HUES48 (cell line): ENCODE measurements around the gene CACNA2D4.
A peak's percentile ranks its signal among the peaks of the same experiment; 100 is the strongest.
"Not testable (repeated sequence)": the region's sequence is repeated elsewhere in the genome, so short reads cannot be mapped to it uniquely, and the experiment has no call there.

Experiments used
- H3K27ac ChIP-seq: one replicate; pipeline ENCODE4 v1.7.0; 2013; ENCODE audit warnings: low read depth, low read length, inconsistent platforms
- H3K27me3 ChIP-seq: 2 replicates; pipeline ENCODE4 v1.6.1; 2013; ENCODE audit warnings: mild to moderate bottlenecking, low read length; ENCODE audit not compliant: control insufficient read depth, insufficient read depth
- H3K36me3 ChIP-seq: 2 replicates; pipeline ENCODE4 v1.6.1; 2013; ENCODE audit warnings: low read length; ENCODE audit not compliant: control insufficient read depth, insufficient read depth
- H3K4me1 ChIP-seq: 2 replicates; pipeline ENCODE4 v1.6.1; 2013; ENCODE audit warnings: mild to moderate bottlenecking, low read length; ENCODE audit not compliant: control insufficient read depth, insufficient read depth
- H3K4me3 ChIP-seq: 2 replicates; pipeline ENCODE4 v1.5.1; 2013; ENCODE audit warnings: mild to moderate bottlenecking, low read depth, low read length
- H3K9ac ChIP-seq: 2 replicates; pipeline ENCODE4 v1.6.1; 2013; ENCODE audit warnings: mild to moderate bottlenecking, low read depth, low read length, moderate library complexity
- H3K9me3 ChIP-seq: 2 replicates; pipeline ENCODE4 v1.6.1; 2013; ENCODE audit warnings: low read length; ENCODE audit not compliant: control insufficient read depth, insufficient read depth

Gene CACNA2D4

DNA sequence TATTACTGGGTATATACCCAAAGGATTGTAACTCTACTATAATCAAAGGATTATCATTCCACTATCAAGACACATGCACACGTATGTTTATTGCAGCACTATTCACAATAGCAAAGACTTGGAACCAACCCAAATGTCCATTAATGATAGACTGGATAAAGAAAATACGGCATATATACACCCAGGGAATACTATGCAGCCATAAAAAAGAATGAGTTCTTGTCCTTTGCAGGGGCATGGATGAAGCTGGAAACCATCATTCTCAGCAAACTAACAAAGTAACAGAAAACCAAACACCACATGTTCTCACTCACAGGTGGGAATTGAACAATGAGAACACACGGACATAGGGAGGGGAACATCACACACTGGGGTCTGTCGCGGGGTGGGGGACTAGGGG, 27.1 kb upstream of the CACNA2D4 start:
- not testable (repeated sequence) for H3K9ac ChIP-seq, H3K4me3 ChIP-seq, H3K27ac ChIP-seq, H3K27me3 ChIP-seq, H3K9me3 ChIP-seq
- Histone ChIP-seq H3K4me1 (peaks cover 15% of the 10 kb centered on the region), H3K36me3 (peaks cover 46% of the 10 kb centered on the region)

DNA sequence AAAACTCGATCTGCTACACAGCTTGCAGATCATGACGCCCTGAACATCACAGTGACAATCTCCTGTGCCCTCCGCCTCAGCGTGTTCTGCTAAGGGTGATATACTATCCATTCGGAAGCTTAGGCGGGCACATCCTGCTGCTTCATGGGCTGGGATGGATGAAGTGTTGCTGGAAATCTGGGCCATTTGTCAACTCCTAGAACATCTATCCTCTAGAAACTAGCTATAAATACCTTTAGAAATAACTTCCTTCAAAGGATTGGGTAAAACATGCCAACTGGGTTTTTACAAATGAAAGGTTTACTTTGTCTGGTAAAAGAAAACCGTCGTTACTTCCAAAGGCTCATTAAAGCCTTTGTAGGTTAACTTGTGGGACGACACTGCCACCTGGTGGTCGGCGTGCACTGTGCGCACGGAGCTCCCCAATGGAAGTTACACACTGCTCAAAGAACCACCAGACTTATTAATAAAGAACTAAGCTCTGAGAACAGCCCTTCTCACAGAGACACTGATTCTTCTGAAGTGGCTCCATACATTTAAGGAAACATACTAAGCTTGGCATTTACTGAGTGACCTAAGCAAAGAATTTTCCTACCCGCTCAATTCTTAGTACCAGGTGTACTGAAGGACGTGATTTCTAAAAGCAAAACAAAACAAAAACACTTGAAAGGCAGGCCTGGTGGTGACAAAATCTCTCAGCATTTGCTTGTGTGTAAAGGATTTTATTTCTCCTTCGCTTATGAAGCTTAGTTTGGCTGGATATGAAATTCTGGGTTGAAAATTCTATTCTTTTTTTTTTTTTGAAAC, 21.6 kb upstream of the CACNA2D4 start:
- H3K27ac ChIP-seq: no peak overlapping the region
- no peak overlapping the region for H3K9ac ChIP-seq
- no peaks in the 10 kb centered on the region for H3K27me3 ChIP-seq
- H3K36me3 ChIP-seq: peaks cover 14% of the 10 kb centered on the region
- no peaks in the 10 kb centered on the region for H3K9me3 ChIP-seq
- no peak overlapping the region for H3K4me3 ChIP-seq
- peaks cover 7% of the 10 kb centered on the region for H3K4me1 ChIP-seq

DNA sequence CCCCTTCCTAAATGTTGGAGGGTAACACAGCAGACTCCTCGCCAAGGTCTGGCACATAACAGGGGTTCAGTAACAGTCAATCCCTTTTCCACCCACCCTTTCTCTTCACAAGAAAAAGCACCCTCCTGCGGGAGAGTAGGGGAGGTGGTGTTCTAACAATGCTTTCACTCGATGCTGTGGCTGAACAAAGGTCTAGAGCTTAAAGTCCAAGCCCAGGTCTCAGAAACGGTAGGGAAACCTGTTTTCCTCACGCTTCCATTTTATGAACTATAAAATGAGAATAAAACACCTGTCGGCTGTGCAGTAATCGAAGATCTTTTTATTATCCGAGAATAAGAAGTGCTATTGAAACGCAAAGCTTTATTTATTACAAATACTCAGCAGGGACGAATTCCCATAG, 20.9 kb upstream of the CACNA2D4 start:
- Histone ChIP-seq H3K27ac (no peak overlapping the region), H3K4me3 (no peak overlapping the region), H3K9ac (no peak overlapping the region), H3K4me1 (peaks cover 7% of the 10 kb centered on the region), H3K9me3 (no peaks in the 10 kb centered on the region), H3K27me3 (no peaks in the 10 kb centered on the region), H3K36me3 (peaks cover 14% of the 10 kb centered on the region)

DNA sequence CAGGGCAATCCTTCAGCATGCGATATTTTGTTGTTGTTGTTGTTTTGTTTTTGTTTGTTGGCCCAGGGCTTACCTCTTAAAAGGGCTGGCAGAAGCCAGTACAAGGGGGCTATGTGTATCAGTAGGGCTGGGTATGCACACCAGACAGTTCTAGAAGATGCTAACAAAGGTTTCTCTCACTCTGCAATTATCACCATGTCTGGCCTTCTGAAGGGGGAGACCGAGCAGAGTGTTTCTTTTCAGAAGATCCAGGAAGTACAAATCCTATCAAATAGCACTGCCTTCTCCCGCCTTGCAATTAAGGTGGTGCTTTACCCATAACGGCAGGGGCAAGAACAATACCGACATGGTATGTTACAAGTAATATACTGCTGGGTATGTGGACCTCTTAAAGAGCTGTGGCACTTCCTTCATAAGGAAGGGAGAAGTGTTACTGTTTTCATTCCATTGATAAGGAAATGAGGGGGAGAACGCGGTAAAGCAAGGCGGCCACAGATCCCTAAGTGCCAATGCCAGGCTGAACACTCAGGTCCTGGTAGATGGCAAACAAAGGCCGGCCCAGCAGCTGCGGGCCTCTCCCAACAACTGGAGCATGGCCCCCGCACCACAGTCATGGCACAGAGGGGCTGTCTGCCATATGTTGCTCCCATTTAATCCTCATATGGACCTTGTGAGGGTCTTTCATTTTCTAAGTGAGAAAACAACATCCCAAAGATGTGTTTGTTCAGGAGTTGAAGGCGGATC, 19.2 kb upstream of the CACNA2D4 start:
- peaks cover 14% of the 10 kb centered on the region for H3K36me3 ChIP-seq
- H3K27me3 ChIP-seq: no peaks in the 10 kb centered on the region
- no peak overlapping the region for H3K4me3 ChIP-seq
- H3K4me1 ChIP-seq: peaks cover 7% of the 10 kb centered on the region
- H3K9ac ChIP-seq: no peak overlapping the region
- H3K9me3 ChIP-seq: no peaks in the 10 kb centered on the region
- no peak overlapping the region for H3K27ac ChIP-seq

DNA sequence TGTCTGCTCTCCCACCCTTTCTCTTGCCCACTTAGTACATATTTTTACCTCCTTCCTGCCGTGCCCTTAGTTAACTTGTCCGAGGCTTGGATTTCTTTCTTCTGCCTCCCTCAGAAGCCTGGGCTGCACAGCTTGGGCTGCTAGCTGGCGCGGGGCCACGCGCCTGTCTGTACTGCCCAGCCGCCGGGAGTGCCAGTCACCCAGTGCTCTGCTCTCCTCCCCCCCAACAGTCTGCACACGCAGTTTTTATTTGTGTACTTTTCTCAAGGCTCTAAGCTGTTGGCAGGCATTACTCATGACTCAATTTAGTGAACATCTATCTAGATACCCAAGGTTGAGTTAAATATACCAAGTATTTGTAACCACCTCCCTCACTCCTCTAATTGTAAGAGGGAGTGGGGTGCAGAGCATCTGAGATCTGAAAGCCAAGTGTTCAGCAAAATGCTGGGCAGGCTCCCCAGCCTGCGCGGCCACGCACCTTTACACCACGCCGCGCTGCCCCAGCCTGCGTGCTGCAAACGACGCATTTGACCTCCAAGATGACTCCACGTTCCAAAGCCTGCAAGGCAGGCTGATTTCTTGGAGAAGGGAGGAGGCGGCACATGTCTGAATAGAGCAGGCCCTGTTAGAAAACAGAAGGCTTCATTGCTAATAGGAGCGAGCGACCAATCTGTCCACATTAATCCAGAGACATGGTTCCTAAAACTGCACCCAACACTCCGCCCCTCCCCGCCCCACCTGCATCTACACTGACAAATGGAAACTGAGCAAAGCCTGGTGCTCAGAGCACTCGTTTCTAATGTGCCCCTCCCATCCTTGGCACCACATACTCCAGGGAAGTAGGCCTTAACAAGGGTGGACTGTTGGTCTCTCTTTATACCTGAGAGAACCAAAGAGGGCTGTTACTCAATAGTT, 18.2 kb upstream of the CACNA2D4 start:
- H3K36me3 ChIP-seq: peaks cover 14% of the 10 kb centered on the region
- H3K27ac ChIP-seq: no peak overlapping the region
- H3K9me3 ChIP-seq: no peaks in the 10 kb centered on the region
- H3K9ac ChIP-seq: no peak overlapping the region
- no peak overlapping the region for H3K4me3 ChIP-seq
- H3K27me3 ChIP-seq: no peaks in the 10 kb centered on the region
- H3K4me1 ChIP-seq: peaks cover 7% of the 10 kb centered on the region

DNA sequence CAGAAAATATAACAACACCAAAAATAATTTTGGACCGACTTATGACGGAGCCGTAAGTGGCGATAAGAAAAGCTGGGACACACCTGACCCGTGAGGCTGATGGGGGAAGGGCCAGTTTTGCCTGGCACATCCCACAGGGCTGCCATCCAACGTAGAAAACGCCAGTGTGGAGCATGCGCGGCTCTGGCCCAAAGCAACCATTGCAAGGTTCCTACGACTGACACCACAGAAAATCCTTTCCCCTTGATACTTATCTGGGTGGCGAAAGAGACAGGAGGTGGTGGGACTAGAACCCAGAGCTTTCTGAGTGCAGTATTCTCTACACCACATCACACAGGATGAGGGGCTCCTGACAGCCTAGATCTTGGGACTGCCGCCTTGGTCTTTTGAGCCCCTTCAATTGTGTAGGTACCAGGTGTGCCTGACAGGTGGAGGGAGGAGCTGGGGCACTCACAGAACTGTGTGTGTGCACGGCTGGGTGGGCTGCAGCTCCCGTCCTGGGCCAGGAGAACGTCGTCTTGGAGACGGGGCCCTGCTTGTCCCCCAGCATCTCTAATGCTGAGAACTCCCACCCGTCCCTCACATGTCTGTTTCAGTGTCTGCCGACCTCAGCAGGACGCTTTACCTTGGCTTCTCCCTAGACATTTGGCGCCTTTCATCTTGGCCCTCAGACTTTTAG, 17.4 kb upstream of the CACNA2D4 start:
- H3K36me3 ChIP-seq: peaks cover 12% of the 10 kb centered on the region
- no peak overlapping the region for H3K27ac ChIP-seq
- H3K9ac ChIP-seq: no peak overlapping the region
- no peak overlapping the region for H3K4me3 ChIP-seq
- H3K4me1 ChIP-seq: peaks cover 7% of the 10 kb centered on the region
- no peaks in the 10 kb centered on the region for H3K27me3 ChIP-seq
- H3K9me3 ChIP-seq: no peaks in the 10 kb centered on the region

DNA sequence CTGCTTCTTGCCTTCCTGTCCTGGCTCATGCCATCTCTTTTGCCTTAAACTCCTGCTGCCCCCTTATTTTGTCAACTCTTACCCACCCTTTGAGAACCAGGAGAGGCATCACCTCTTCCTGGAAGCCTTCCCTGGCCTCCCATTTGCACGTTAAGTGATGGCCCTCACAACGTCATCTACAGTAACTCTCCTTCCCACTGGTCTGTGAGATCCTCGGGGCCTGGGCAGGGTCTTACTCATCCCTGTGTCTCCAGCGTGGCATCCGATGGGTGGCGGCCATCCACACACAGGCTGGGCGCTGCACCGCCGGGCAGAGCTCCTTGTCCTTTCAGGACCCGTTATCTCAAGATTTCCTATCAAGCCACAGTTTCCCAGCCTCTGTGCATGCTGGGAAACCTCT, 16.8 kb upstream of the CACNA2D4 start:
- Histone ChIP-seq H3K36me3 (peaks cover 12% of the 10 kb centered on the region), H3K4me1 (peaks cover 7% of the 10 kb centered on the region), H3K9ac (no peak overlapping the region), H3K9me3 (no peaks in the 10 kb centered on the region), H3K4me3 (no peak overlapping the region), H3K27ac (no peak overlapping the region), H3K27me3 (no peaks in the 10 kb centered on the region)

DNA sequence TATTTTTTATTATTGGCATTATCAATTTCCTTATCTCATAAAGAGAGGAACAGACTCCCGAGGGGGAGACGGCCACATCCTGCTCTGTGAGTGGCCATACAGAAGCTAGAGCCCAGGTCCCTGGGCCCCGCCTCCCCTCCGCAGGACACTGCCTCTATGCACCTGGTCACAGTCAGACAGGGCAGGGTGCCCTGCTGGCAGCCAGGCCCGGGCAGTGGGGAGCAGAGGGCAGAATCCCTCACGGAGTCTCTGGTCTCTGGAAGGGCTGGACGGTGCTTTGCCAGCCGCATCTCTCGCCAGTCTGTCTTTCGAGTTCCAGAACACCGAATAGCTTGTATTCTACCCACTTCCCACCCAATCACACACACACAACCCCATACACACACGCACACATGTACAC, 16.4 kb upstream of the CACNA2D4 start:
- Histone ChIP-seq H3K9me3 (no peaks in the 10 kb centered on the region), H3K36me3 (peaks cover 12% of the 10 kb centered on the region), H3K27ac (no peak overlapping the region), H3K9ac (no peak overlapping the region), H3K4me3 (no peak overlapping the region), H3K27me3 (no peaks in the 10 kb centered on the region), H3K4me1 (peaks cover 5% of the 10 kb centered on the region)

DNA sequence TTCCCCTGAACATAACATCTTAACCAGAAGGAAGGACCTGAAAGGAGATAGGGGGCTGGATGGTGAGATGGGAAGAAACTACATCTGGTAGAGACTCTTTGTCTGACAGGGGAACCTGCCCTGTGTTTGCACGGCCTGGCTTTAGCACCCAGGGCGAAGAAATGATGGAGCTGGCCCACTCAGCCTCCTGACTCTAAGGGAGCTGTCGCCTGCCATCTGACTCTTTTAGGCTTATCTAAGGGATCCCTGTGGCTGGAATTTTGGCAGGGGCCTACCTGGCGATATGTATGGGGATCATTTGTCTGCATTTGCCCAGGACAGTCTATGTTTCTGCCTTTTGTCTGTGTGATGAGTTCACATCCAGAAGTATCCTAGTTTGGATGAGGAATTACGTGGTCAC, 15.6 kb upstream of the CACNA2D4 start:
- Histone ChIP-seq H3K27ac (no peak overlapping the region), H3K9me3 (no peaks in the 10 kb centered on the region), H3K27me3 (no peaks in the 10 kb centered on the region), H3K4me1 (no peaks in the 10 kb centered on the region), H3K4me3 (no peak overlapping the region), H3K36me3 (peaks cover 12% of the 10 kb centered on the region), H3K9ac (0 out of 2 replicates have a peak overlapping the region, but pooled peaks have one; percentile 20)

DNA sequence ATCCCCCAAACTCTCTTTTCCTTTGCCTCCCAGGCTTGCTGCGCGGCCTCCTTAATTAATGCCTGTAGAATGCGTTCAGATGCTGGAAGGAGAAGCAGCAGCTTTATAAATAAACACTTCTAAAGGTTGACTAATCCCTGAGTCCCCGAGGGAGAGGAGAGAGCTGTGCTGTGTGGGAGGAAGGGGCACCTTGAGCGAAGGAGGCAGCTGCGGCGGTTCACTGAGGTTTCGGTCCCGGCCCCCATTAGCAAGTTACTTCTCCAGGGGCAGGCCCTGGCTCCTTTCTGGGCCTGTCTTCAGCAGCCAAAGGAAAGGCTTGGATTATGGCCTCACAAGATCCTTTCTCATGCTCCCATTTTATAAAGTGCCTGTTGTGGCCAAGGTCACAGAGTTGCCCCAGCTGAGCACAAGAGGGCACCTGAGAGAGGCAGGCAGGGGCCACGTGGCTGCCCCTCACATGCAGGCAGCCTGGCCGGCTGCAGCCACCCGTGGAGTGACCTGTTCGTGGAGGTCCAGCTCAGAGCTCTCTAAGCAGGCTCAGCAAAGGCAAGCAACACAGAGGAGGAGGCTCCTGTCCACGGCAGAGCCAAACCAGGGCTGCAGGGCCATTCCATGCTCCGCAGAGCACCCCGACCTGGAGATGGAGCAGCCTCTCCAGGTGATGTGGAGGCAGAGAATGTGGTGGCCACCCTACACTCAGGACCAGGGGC, 15.0 kb upstream of the CACNA2D4 start:
- H3K27me3 ChIP-seq: no peaks in the 10 kb centered on the region
- peaks cover 10% of the 10 kb centered on the region for H3K36me3 ChIP-seq
- H3K9me3 ChIP-seq: no peaks in the 10 kb centered on the region
- peak overlapping the region; percentile 20; the same call in 1 of the 2 replicates for H3K9ac ChIP-seq
- no peaks in the 10 kb centered on the region for H3K4me1 ChIP-seq
- no peak overlapping the region for H3K27ac ChIP-seq
- H3K4me3 ChIP-seq: no peak overlapping the region
